Renal pelvis (tissue), 4 donors: ENCODE measurements around the gene SMARCA1. TPM values are rescaled to one million over a fixed set of nuclear protein-coding genes. Genes with fewer than 3 reads are reported as not detected.
A peak's percentile ranks its signal among the peaks of the same experiment; 100 is the strongest.

Experiments used
- DNase-seq: peaks from one replicate; pipeline ENCODE4 v3.0.0-alpha.2; 2013
- polyA plus RNA-seq, 3 donors: library from polyadenylated mRNA; unstranded; fragments of 120-200 nt; gene quantifications; one replicate each; pipeline ENCODE4 v1.2.1, GENCODE V29; 2013; ENCODE audit not compliant: insufficient read length in 3 of 3

SMARCA1 gene
- polyA plus RNA-seq, 3 donors, result 105 to 109 (median 106) TPM

DNA sequence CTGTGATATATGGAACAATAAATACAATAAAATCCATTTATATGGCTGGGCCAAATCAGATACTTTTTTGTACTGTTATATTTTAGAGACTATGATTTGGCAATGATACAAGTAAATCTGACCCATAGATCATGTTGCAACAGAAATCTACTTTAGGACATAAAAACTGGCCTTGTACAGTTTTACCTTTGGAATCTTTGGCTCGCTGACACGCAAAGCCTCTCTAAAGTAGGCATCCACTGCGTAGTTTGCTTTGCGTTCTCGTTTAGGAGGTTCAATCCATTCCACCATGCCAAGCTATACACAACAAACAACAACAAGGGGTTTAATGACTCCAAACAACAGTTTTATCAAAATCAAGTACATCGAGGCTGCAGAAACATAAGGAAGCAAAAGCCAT is 42.4 kb downstream of the SMARCA1 start:
- DNase-seq, result no peak

DNA sequence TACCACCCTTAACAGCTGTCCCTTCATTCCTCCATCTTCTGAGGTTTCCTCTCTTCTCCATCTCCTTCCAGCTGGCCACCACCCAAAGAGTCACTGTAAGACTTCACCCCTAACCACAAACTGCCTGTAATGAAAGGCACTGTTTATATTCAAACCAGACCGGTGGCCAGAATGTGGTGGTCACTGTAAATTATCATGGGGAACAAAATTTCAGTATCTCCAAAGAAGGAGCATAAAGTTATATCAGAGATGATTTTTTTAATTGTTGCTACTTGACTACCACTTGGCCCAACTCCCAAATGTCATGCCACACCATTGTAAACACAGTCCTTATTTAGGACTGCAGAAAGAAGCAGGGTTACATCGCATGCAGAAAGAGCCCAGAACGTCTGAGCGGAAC is 44.8 kb downstream of the SMARCA1 start:
- no peak for DNase-seq

DNA sequence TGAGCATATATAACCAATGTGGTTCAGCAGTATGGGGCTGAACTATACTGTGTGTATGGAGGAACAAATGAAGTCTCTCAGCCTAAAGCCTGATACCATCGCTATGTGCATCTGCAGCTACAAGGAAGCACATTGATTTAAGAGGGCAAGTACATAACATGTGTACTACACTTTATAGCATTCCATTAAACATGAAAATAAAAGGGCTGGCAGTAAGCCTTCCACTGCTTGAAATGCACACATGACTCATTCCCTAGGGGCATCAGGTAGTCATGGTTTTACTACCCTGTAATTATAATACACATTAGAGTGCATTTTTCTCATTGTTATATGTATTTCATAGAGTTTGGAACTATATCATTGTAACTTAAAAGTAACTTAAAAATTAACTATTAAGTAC is 51.2 kb downstream of the SMARCA1 start:
- peak; percentile 16 for DNase-seq

DNA sequence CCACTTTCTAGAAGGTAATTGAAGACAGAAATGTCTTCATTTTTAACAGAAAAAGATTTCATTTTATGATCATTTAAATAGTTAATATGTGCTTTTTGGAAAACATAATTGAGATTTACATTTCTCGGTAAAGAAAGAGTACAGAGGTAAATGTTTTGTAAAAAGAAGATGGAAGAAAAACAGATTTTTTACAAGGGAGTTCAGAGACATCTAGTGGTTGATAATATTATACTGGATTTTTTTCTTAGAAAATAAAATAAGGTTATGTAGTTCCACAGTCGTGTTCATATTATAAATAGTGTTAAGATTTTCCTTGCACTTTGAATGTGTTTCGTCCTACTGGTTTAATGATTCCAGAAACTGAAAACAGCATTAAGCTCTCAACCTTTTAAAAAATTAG is 60.6 kb downstream of the SMARCA1 start:
- DNase-seq, result no peak

DNA sequence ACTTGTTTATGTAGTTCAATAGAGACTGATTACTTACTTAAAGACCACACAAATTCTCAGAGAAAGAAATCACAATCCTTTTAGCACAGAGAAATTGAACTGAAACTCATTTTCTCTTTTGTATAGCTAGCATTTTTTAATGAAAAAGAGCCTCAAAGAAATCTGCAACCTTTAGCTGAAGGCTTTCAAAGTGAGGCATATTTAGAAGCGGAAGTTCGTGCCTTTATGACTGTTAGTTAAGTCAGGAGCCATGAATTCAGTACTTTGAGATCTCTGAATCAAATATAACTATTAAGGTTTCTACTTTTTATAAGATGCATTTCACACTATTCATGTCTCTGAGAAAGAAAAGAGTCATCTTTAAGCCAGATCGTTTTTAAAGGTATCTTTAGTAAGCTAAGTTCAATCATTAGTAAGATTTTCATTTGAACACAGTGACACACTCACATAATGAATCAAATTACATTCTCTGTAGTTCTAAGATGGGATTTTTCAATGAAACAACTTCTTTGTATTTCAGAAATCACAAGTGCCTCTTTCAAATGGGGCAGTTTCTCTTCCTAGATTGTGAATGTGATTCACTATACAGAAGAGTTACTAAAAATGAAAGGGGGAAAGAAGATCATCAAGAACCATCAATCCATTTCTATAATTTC is 61.4 kb downstream of the SMARCA1 start:
- DNase-seq, result no peak

DNA sequence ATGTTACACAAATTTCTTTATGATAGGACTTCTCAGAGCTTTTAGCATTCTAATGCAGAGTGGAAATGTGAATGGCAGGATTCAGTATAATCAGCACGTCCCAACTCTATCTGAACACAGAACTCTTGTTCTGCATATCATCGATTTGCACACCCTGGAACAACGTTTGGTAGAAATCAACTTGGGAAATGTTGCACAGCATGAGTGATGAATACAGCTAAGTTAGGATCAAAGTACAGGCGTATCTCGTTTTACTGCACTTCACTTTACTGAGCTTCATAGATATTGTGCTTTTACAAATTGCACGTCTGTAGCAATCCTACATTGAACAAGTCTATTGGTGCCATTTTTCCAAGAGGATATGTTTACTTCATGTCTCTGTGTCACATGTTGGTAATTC is 70.8 kb downstream of the SMARCA1 start:
- no peak for DNase-seq

DNA sequence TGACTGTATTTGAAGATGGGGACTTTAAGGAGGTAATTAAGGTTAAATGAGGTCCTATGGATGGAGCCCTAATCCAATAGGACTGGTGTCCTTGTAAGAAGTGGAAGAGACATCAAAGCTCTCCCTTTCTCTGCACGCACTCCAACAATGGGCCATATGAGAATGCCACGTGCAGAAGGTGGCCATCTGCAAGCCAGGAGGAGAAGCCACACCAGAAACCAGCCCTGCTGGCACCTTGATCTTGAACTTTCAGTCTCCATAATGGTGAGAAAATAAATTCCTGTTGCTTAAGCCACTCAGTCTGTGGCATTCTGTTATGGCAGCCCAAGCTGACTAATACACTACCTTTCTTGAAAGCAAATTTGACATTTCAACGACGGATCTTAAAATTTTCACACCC is 73.2 kb downstream of the SMARCA1 start:
- no peak for DNase-seq

DNA sequence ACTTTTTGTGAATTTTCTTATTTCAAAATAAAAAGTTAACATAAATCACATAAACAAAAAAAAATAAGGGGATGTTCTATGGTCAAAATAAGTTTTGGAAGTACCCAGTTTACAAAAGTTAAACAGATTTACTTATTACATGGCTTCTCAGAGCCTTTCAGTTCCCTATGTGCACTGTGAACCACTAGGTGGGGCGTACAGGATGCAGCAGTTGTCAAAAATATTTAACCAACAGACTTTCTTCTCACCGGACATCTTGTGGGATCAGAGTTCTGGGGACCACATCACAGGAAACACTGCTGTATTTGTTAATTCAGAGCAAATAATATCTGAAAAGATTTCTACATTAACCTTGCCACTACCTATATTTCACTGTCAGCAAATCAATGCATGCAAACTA is 74.1 kb downstream of the SMARCA1 start:
- DNase-seq, result no peak

DNA sequence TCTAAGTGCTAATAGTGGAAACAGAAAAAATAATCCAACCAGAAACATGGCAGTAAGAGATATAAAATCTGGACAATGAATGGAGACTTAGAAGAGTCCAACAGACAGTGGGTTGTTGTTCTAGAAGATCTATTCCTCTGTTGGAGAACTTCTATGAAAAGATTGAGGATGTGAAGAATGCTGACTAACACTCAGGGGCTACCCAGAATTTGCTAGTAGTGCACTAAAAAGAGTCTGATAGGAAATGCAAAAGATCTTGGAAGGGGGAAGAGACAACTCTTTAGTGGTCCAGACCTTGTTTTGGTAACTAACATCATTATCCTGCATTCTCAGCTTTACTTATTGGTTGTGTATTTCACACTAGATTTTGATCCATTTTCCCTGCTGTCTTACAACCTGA is 77.9 kb downstream of the SMARCA1 start:
- DNase-seq, result no peak

DNA sequence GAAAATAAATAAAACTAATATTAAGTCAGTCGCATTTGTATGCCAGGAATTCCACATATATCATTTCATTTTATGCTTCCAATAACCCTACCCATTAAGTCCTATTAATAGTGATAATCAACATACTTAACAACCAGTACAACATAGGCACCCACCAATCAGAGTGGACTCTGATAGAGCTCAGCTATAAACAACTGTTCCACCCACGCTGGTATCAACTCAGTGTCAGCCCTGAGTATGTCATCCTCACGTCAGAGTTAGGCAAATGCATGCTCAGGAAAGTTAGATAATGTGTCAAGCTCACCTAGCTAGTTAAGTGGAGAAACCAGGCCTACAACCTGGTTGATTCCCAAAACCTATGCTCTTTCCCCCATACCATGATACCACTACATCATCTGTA is 89.3 kb downstream of the SMARCA1 start:
- no peak for DNase-seq

DNA sequence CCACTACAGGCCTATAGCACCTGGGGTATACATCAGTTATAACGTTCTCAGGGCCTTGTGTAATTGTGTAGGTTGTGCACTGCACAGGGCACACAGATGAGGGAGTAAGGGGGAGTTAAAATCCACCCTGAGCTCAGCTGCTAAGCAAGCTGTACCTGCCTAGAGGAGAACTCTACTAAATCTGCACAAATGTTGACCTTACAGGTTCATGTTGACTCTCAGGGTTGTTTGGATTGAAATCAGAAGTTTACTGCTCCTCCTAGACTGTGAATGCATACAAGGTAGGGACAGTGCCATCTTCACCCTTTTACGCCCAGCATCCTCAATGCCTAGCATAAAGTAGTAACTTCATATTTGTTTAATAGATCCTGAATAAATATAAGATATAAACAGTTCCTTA is 89.8 kb downstream of the SMARCA1 start:
- no peak for DNase-seq

DNA sequence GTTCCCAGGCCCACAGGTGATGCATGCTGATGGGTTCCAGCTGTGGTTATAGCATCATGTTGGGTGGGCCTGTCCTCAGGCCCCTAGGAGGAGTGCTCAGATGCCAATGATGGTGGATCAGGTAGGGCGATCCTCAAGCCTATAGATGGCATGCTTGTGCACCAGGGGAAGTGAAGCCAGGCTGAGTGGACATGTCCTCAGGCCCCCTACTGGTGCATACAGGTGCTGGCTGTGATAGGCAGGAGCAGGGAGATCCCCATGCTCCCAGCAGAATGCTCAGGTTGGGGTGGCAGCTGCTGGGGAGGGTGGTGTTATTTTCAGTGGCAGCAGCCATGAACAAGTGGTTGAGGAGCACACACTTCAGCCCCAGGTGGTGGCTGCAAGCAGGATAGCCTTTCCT is 96.0 kb downstream of the SMARCA1 start:
- no peak for DNase-seq

DNA sequence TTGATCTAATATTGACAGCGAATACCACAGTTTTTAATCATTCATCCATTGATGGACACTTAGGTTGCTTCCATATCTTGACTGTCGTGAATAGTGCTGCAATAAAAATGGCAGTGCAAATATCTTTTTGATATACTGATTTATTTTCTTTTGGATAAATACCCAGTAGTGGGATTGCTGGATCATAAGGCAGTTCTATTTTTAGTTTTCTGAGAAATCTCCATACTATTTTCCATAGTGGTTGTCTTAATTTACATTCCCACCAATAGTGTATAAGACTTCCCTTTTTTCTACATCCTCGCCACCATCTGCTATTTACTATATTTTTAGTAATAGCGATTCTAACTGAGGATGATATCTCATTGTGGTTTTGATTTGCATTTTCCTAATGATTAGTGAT is 100.1 kb downstream of the SMARCA1 start:
- no peak for DNase-seq

DNA sequence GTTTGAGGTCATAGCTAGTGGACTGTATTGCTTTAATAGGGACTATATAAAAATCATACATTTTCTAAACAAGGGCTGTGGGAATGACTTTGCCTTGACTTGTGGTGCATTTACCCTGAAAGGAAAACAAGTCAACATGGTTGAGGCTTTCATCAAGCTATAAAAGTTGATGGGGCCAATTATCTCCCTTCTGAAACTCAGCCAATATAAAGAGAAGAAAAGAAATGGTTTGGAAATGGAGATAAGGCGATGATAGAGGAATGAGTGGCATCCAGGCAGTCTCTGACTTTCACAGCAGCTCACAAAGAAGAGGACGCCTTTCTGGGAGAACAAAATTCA is 118.7 kb downstream of the SMARCA1 start:
- DNase-seq, result peak; percentile 20

DNA sequence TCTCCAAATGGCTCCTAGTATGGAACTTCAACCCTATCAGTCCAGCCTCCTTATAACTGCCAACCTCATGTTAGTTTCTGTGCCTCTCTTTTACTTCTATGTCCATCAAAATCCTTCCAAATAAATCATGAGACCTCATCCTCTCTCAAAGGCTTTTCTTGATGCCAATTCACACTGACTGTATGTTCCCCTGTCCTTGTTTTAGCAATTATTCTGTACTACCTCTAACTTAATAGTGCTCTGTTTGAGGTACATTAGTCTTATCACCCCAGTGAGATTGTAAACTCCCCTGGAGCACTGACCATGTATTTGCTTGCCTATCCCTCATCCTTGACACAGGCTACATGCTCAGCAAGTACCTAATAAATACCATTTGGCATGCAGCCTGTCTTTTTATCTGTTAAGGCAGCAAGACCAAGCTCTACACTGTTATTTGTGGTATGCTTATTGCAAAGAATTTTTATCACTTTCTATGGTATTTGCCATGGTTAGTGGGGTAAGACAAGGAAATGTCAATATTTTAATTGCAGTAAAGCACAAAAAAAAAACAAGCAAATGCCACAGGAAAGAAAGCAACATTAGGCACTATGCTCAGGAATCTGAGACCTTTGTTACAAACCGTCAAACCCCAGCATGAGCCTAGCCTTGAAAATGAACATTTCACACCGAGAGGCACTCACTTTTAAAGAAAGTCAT is 119.2 kb downstream of the SMARCA1 start:
- DNase-seq, result no peak

Other genes starting within 250 kb of the SMARCA1 start
- 10 to 100 TPM; 26.9 to 32.6 (median 29.4) TPM for gene OCRL, start 16.8 kb upstream of the SMARCA1 start, polyA plus RNA-seq
- 1 to 10 TPM; 5.5 to 6.2 (median 5.5) TPM for gene APLN, start 131.5 kb upstream of the SMARCA1 start, polyA plus RNA-seq
- 10 to 100 TPM; 87.7 to 93.0 (median 88.7) TPM for gene XPNPEP2, start 215.5 kb upstream of the SMARCA1 start, polyA plus RNA-seq